ENCODE measurements around the gene TMEM132C. TPM values are rescaled to one million over a fixed set of nuclear protein-coding genes. Genes with fewer than 3 reads are reported as not detected.

Gene TMEM132C
- total RNA-seq, 2 donors from 2014 or later, result 0.26 to 0.33 TPM

- DNase-seq, result no peak
- Histone ChIP-seq H3K4me3 (ENCODE audit: low read length) (no peak overlapping the region), H3K9ac (ENCODE audit: extremely low read depth, low read length, poor library complexity, severe bottlenecking) (no peak overlapping the region), H3K4me1 (ENCODE audit: control insufficient read depth, insufficient read depth, low read length) (no peaks in the 10 kb centered on the region), H3K9me3 (ENCODE audit: control insufficient read depth, low read length) (no peaks in the 10 kb centered on the region), H3K27ac (ENCODE audit: low read depth, low read length) (no peak overlapping the region), H3K36me3 (ENCODE audit: control insufficient read depth, insufficient read depth, low read length) (no peaks in the 10 kb centered on the region), H3K27me3 (ENCODE audit: control insufficient read depth, insufficient read depth, low read length, poor library complexity, severe bottlenecking) (peaks cover 5% of the 10 kb centered on the region)
- no peaks in the 10 kb centered on the region for H3K36me3 Mint-ChIP-seq (ENCODE audit: low read depth)
- no peak overlapping the region for H3K4me3 Mint-ChIP-seq
- peaks cover 6% of the 10 kb centered on the region for H3K27me3 Mint-ChIP-seq (ENCODE audit: insufficient read depth)
- no peak overlapping the region for H3K27ac Mint-ChIP-seq
- TF ChIP-seq, protein P1, sequence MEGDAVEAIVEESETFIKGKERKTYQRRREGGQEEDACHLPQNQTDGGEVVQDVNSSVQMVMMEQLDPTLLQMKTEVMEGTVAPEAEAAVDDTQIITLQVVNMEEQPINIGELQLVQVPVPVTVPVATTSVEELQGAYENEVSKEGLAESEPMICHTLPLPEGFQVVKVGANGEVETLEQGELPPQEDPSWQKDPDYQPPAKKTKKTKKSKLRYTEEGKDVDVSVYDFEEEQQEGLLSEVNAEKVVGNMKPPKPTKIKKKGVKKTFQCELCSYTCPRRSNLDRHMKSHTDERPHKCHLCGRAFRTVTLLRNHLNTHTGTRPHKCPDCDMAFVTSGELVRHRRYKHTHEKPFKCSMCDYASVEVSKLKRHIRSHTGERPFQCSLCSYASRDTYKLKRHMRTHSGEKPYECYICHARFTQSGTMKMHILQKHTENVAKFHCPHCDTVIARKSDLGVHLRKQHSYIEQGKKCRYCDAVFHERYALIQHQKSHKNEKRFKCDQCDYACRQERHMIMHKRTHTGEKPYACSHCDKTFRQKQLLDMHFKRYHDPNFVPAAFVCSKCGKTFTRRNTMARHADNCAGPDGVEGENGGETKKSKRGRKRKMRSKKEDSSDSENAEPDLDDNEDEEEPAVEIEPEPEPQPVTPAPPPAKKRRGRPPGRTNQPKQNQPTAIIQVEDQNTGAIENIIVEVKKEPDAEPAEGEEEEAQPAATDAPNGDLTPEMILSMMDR (conservative IDR thresholded peaks at IDR 0.05), result no peak
- peaks cover 23% of the 10 kb centered on the region for H3K4me1 Mint-ChIP-seq
- 80 to 96% methylated on average over 6 to 8 of the region's 8 CpGs for WGBS, 2 experiments (ENCODE audit: insufficient coverage in 1 of 2, insufficient read length in 1 of 2)
- H3K9me3 Mint-ChIP-seq, result no peaks in the 10 kb centered on the region
Observed at GRCh38 chr12:128654468-128654867, 387.5 kb downstream of the TMEM132C start.

GRCh38 chr12:128657378-128657777 lies 390.4 kb downstream of the TMEM132C start:
- H3K4me1 ChIP-seq (ENCODE audit: control insufficient read depth, insufficient read depth, low read length), result no peaks in the 10 kb centered on the region
- no peak overlapping the region for H3K4me3 Mint-ChIP-seq
- no peaks in the 10 kb centered on the region for H3K9me3 ChIP-seq (ENCODE audit: control insufficient read depth, low read length)
- H3K9ac ChIP-seq (ENCODE audit: extremely low read depth, low read length, poor library complexity, severe bottlenecking), result no peak overlapping the region
- H3K27me3 ChIP-seq (ENCODE audit: control insufficient read depth, insufficient read depth, low read length, poor library complexity, severe bottlenecking), result peaks cover 9% of the 10 kb centered on the region
- no peaks in the 10 kb centered on the region for H3K9me3 Mint-ChIP-seq
- no peak overlapping the region for H3K27ac Mint-ChIP-seq
- TF ChIP-seq, protein P1 (conservative IDR thresholded peaks at IDR 0.05), result no peak
- H3K36me3 Mint-ChIP-seq (ENCODE audit: low read depth), result no peaks in the 10 kb centered on the region
- 88 to 100% methylated on average over 3 of the region's 3 CpGs for WGBS, 2 experiments (ENCODE audit: insufficient coverage in 1 of 2, insufficient read length in 1 of 2)
- H3K27me3 Mint-ChIP-seq (ENCODE audit: insufficient read depth), result peaks cover 12% of the 10 kb centered on the region
- peaks cover 23% of the 10 kb centered on the region for H3K4me1 Mint-ChIP-seq
- DNase-seq, result no peak
- no peaks in the 10 kb centered on the region for H3K36me3 ChIP-seq (ENCODE audit: control insufficient read depth, insufficient read depth, low read length)
- H3K4me3 ChIP-seq (ENCODE audit: low read length), result no peak overlapping the region
- H3K27ac ChIP-seq (ENCODE audit: low read depth, low read length), result no peak overlapping the region

GRCh38 chr12:128660532-128661225 lies 393.7 kb downstream of the TMEM132C start:
- H3K27ac ChIP-seq (ENCODE audit: low read depth, low read length), result no peak overlapping the region
- 90 to 93% methylated on average over 1 to 7 of the region's 7 CpGs for WGBS, 2 experiments (ENCODE audit: insufficient coverage in 1 of 2, insufficient read length in 1 of 2)
- H3K4me1 ChIP-seq (ENCODE audit: control insufficient read depth, insufficient read depth, low read length), result no peaks in the 10 kb centered on the region
- Mint-ChIP-seq H3K36me3 (ENCODE audit: low read depth) (no peaks in the 10 kb centered on the region), H3K4me3 (no peak overlapping the region), H3K27ac (no peak overlapping the region), H3K9me3 (no peaks in the 10 kb centered on the region), H3K27me3 (ENCODE audit: insufficient read depth) (peaks cover 12% of the 10 kb centered on the region), H3K4me1 (no peaks in the 10 kb centered on the region)
- TF ChIP-seq, protein P1 (conservative IDR thresholded peaks at IDR 0.05), result no peak
- peaks cover 9% of the 10 kb centered on the region for H3K27me3 ChIP-seq (ENCODE audit: control insufficient read depth, insufficient read depth, low read length, poor library complexity, severe bottlenecking)
- no peak overlapping the region for H3K9ac ChIP-seq (ENCODE audit: extremely low read depth, low read length, poor library complexity, severe bottlenecking)
- no peaks in the 10 kb centered on the region for H3K9me3 ChIP-seq (ENCODE audit: control insufficient read depth, low read length)
- no peak overlapping the region for H3K4me3 ChIP-seq (ENCODE audit: low read length)
- no peaks in the 10 kb centered on the region for H3K36me3 ChIP-seq (ENCODE audit: control insufficient read depth, insufficient read depth, low read length)
- DNase-seq, result no peak
